Gastrocnemius medialis (tissue), 4 donors: ENCODE data around the gene SLC35F6.
A peak's percentile ranks its signal among the peaks of the same experiment; 100 is the strongest.

ENCODE experiments used
- CTCF ChIP-seq, 5 experiments: fragments of 450-650 bp in 3 of 5; fragments of 200-600 bp in 2 of 5; sonication (generic) in 2 of 5; IDR thresholded peaks in 4 of 5; conservative IDR thresholded peaks in 1 of 5; 1 replicate in 4 of 5; 2 replicates in 1 of 5; pipeline ENCODE4 v1.5.1; 2016 to 2019; ENCODE audit warnings: antibody characterized with exemption in 5 of 5, mild to moderate bottlenecking in 3 of 5, moderate library complexity in 3 of 5
- POLR2A ChIP-seq, 2 donors: fragments of 450-650 bp; IDR thresholded peaks; one replicate each; pipeline ENCODE4 v1.6.1; 2017; ENCODE audit warnings: antibody characterized with exemption in 2 of 2, mild to moderate bottlenecking in 2 of 2, moderate library complexity in 2 of 2

DNA sequence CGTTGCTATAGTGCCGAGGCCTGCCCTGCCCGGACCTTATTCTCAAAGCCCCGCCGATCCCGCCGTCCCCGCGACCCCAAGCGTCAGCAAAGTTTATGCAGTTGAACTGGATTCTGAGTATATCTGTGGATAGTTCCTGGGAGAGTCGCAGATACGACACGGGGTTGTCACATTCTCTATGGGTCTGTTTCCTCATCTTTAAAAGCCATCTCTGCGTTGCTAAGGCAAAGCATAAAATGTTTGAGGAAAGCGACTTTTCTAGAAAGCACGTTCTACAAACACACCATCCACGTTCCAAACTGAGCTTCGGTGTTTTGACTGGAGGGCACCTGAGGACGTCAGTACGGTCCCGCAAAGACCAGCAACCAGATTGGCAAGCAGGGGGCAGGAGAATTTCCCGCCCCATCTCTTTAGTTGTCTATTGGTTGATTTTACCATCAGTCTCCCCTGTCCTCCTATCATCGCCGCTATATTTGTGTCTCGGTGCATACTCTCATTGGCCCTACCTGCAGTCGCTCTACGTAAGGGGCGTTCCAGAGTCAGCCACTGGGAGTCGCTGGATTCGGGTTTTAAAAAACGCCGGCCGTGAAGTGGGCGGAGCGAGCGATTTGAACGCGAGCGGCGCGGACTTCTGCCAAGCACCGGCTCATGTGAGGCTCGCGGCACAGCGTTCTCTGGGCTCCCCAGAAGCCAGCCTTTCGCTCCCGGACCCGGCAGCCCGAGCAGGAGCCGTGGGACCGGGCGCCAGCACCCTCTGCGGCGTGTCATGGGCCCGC, 21.5 kb downstream of the SLC35F6 start, which contains the start of gene CENPA:
- TF ChIP-seq CTCF (IDR thresholded peaks at IDR 0.05 in 4 of 5, conservative IDR thresholded peaks at IDR 0.05 in 1 of 5) = peak in 3 of 5 experiments; percentile 40 to 56 (median 45)
- peak; percentile 7 to 27 for TF ChIP-seq POLR2A (IDR thresholded peaks at IDR 0.05)
